ENCODE results near the gene PDIK1L.
A peak's percentile ranks its signal among the peaks of the same experiment; 100 is the strongest.

PDIK1L gene

GRCh38 chr1:26164036-26164860, 52.6 kb downstream of the PDIK1L start:
- H3K9me3 ChIP-seq (ENCODE audit: control insufficient read depth, low read length), result no peaks in the 10 kb centered on the region
- peak overlapping the region; percentile 73 for H2AFZ ChIP-seq
- TF ChIP-seq CTCF (IDR thresholded peaks at IDR 0.05), result no peak
- no peak overlapping the region for H3K4me3 ChIP-seq (ENCODE audit: low read depth, low read length)
- H3K79me2 ChIP-seq, result no peaks in the 10 kb centered on the region
- H3K9ac ChIP-seq, result no peak overlapping the region
- H3K27me3 ChIP-seq (ENCODE audit: control insufficient read depth, insufficient read depth, low read length), result no peaks in the 10 kb centered on the region
- H3K27ac ChIP-seq, result peak overlapping the region; percentile 7
- H3K36me3 ChIP-seq (ENCODE audit: control insufficient read depth, insufficient read depth, low read length), result no peaks in the 10 kb centered on the region
- peaks cover 8% of the 10 kb centered on the region for H3K4me1 ChIP-seq
- H3K4me2 ChIP-seq (ENCODE audit: low read length), result peak overlapping the region; percentile 65

- H3K79me2 ChIP-seq, result no peaks in the 10 kb centered on the region
- no peaks in the 10 kb centered on the region for H3K9me3 ChIP-seq (ENCODE audit: control insufficient read depth, low read length)
- no peak overlapping the region for H3K4me3 ChIP-seq (ENCODE audit: low read depth, low read length)
- no peak overlapping the region for H3K4me2 ChIP-seq (ENCODE audit: low read length)
- H3K9ac ChIP-seq, result no peak overlapping the region
- no peak for TF ChIP-seq CTCF (IDR thresholded peaks at IDR 0.05)
- H3K36me3 ChIP-seq (ENCODE audit: control insufficient read depth, insufficient read depth, low read length), result no peaks in the 10 kb centered on the region
- no peak overlapping the region for H3K27ac ChIP-seq
- H3K4me1 ChIP-seq, result peaks cover 8% of the 10 kb centered on the region
- H2AFZ ChIP-seq, result peak overlapping the region; percentile 62
- H3K27me3 ChIP-seq (ENCODE audit: control insufficient read depth, insufficient read depth, low read length), result no peaks in the 10 kb centered on the region
Observed at GRCh38 chr1:26164861-26165842, 53.5 kb downstream of the PDIK1L start.

- no peaks in the 10 kb centered on the region for H3K36me3 ChIP-seq (ENCODE audit: control insufficient read depth, insufficient read depth, low read length)
- no peak overlapping the region for H3K27ac ChIP-seq
- TF ChIP-seq CTCF (IDR thresholded peaks at IDR 0.05), result no peak
- H3K9me3 ChIP-seq (ENCODE audit: control insufficient read depth, low read length), result no peaks in the 10 kb centered on the region
- H3K4me2 ChIP-seq (ENCODE audit: low read length), result no peak overlapping the region
- no peaks in the 10 kb centered on the region for H3K79me2 ChIP-seq
- no peaks in the 10 kb centered on the region for H3K27me3 ChIP-seq (ENCODE audit: control insufficient read depth, insufficient read depth, low read length)
- no peak overlapping the region for H3K4me3 ChIP-seq (ENCODE audit: low read depth, low read length)
- no peak overlapping the region for H3K9ac ChIP-seq
- H2AFZ ChIP-seq, result no peak overlapping the region
- peaks cover 13% of the 10 kb centered on the region for H3K4me1 ChIP-seq
Observed at GRCh38 chr1:26166719-26167281, 55.2 kb downstream of the PDIK1L start.

GRCh38 chr1:26168410-26169197, 57.0 kb downstream of the PDIK1L start, which contains the start of gene C1orf232:
Gene C1orf232 (minus strand): TSS chr1:26168963. CDS start chr1:26168499, 464 bp downstream.
- Histone ChIP-seq H3K27ac (peak within 1 kb of the TSS; percentile 78), H2AFZ (peak within 1 kb of the TSS; percentile 87), H3K9me3 (ENCODE audit: control insufficient read depth, low read length) (no peaks in the 10 kb centered on the region), H3K36me3 (ENCODE audit: control insufficient read depth, insufficient read depth, low read length) (no peaks in the 10 kb centered on the region), H3K4me2 (ENCODE audit: low read length) (peak within 1 kb of the TSS; percentile 99), H3K27me3 (ENCODE audit: control insufficient read depth, insufficient read depth, low read length) (no peaks in the 10 kb centered on the region), H3K9ac (no peak within 1 kb of the TSS), H3K79me2 (no peaks in the 10 kb centered on the region), H3K4me3 (ENCODE audit: low read depth, low read length) (peak within 1 kb of the TSS; percentile 93), H3K4me1 (peaks cover 13% of the 10 kb centered on the region)
- TF ChIP-seq CTCF (IDR thresholded peaks at IDR 0.05), result no peak
